HG03025 (cell line): ENCODE data around the gene ZC3H7A.
A peak's percentile ranks its signal among the peaks of the same experiment; 100 is the strongest.
"Not testable (repeated sequence)": the region's sequence is repeated elsewhere in the genome, so short reads cannot be mapped to it uniquely, and the experiment has no call there.

ENCODE experiments used
- ATAC-seq: cut with Tn5 transposase; IDR thresholded peaks from one replicate; pipeline ENCODE4 v1.9.1; 2021; ENCODE audit warnings: mild to moderate bottlenecking, moderate library complexity; ENCODE audit not compliant: unreplicated experiment, low FRiP score

Gene ZC3H7A

DNA sequence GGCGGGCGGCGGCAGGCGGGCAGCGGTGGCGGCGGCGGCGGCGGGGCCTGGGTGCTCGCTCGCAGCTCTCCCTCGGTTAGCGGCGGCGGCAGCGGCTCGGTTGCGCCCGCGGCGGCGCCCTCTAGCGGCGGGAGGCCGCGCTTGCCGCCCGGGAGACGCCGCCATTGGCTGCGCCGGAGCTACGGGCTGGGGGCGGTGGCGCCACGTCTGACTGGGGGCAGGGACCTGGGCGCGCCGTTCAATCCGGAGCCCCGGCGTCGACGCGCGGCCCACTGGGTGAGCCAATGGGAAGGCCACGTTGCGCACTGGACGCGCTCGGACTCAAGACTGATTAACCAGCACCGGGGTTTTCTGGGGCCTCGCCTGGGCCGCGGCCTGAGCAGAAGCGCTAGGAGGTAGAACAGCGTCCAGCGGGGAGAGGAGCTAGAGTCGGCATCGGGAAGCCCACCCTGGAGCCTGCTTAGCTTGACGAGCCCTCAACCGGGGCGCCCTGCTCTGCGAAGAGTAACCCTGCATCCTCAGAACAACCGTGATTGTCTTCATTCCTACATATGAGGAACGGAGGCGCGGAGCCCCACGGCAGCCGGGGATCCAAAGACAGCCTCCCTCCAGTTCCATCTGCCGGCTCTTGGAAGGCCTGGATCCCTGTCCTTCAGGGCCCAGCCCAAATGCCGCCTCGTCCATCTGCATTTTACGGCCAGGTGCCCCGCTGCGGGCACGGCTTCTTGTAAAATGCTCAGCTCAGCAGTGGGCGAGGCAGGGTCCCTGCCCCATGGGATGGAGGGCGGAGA, at the start of gene ZC3H7A:
ZC3H7A (minus strand) TSS at position 93 of the 791 bp plus-strand sequence. CDS start 14,904 bp downstream, outside the sequence.
- ATAC-seq: peak; percentile 89

GRCh38 chr16:11844499-11844898, 47.4 kb upstream of the ZC3H7A start:
- ATAC-seq: no peak

GRCh38 chr16:11843861-11844260, 46.8 kb upstream of the ZC3H7A start:
- no peak for ATAC-seq

DNA sequence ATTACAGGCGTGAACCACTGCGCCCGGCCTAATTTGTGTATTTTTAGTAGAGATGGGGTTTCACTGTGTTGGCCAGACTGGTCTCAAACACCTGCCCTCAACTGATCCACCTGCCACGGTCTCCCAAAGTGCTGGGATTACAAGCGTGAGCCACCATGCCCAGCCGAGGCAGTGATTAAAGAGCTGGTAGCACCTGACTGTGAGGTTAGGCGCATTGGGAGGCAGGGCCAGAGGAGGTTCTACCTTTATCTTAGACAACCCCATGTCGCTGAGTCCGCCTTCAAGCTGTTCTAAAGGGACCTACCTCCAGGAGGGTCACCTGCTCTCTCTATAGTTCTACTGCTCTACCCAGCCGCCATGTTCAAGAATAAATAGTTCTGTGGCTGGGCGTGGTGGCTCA, 46.1 kb upstream of the ZC3H7A start:
- no peak for ATAC-seq

DNA sequence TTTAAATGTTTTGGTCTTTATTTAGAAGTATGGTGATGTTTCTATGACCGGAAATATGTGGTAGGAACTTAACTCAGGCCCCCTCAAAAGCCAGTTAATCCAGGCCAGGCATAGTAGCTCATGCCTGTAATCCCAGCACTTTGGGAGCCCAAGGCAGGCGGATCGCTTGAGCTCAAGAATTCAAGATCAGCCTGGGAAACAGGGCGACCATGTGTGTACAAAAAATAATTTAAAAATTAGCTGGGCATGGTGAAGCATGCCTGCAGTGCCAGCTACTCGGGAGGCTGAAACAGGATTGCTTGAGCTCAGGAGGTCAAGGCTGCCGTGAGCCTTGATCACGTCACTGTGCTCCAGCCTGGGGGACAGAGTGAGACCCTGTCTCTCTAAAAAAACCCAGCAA, 44.0 kb upstream of the ZC3H7A start:
- ATAC-seq: no peak

- no peak for ATAC-seq
Measured at GRCh38 chr16:11836650-11837244, 39.7 kb upstream of the ZC3H7A start.

DNA sequence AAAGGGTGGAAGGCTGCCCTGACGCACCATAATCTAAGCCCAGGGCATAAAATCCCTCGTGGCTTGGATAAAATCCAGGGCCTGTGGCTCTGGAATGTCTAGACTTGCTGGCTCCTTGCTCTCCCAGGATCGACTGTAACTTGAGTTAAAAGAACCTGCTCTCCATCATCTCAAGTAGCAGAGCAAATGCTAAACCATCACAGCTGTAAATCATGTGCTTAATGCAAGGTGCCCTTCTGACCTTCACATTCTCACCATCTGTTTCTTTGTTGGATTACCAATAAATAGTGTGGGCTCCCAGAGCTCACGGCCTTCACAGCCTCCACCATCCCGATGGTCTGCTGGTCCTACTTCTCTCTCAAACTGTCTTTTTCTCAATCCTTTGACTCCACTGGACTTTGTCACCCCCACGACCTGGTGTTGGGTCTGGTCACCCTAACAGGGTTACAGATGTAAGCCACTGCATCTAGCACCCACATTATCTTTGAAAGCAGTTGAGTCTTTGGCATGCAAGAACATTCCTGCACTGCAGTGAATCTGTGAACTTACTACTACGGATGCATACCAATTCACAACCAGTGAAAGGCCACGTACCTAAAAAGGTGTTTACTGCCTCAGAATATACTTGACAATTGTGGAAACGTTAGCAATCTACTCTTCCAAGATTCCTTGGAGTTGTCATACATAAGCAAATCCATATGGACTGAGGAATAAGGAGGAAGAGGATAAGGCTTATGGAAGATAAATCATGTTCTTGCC, 39.0 kb upstream of the ZC3H7A start:
- ATAC-seq: no peak

DNA sequence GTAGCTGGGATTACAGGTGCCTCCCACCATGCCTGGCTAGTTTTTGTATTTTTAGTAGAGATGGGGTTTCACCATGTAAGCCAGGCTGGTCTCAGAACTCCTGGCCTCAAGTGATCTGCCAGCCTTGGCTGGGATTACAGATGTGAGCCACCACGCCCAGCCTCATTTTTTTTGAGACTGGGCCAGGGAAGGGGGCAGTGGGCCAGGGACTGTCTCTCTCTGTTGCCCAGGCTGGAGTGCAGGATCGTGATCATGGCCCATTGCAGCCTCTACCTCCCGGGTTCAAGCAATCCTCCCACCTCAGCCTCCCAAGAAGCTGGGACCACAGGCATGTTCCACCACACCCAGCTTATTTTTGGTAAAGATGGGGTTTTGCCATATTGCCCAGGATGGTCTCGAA, 38.3 kb upstream of the ZC3H7A start:
- no peak for ATAC-seq

- ATAC-seq: no peak
Measured at GRCh38 chr16:11833951-11834695, 37.1 kb upstream of the ZC3H7A start.

- no peak for ATAC-seq
Measured at GRCh38 chr16:11828696-11829095, 31.6 kb upstream of the ZC3H7A start.

DNA sequence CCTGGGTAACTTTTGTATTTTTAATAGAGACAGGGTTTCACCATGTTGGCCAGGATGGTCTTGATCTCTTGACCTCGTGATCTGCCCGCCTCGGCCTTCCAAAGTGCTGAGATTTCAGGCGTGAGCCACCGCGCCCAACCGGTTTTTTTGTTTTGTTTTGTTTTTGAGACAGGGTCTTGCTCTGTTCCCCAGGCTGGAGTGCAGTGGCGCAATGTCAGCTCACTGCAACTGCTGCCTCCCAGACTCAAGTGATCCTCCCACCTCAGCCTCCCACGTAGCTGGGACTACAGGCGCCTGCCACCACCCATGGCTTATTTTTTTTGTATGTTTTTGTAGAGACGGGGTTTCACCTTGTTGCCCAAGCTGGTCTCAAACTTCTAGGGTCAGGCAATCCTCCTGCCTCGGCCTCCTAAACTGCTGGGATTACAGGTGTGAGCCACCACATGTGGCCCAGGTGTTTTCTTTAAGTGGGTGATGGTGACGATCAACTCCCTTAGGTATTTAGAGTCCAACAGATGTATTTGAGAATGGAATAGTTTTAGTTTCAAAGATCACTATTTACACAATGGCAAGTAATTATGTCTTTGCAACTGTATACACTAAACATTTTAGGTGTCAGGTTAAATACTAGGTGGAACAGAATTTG, 28.6 kb upstream of the ZC3H7A start:
- ATAC-seq: not testable (repeated sequence)

DNA sequence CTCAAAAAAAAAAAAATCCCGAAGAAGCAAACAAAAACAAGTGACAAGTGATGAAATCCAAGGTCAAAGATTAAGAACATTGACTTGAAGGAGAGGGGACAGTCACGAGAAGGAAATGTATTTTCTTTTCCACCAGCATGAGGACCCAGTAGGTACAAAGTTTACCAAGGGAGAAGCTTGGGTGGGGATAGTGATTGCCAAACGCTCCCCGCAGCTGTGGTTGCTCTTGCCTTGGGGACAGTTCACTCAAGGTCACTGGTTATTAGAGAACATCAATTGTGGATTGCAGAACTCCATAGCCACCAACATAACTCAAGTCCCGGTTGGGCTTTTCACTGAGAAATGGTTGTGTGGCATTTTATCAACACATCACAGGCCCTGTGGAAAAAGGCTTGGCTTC, 27.3 kb upstream of the ZC3H7A start:
- ATAC-seq: no peak

GRCh38 chr16:11823645-11824044, 26.6 kb upstream of the ZC3H7A start:
- ATAC-seq: not testable (repeated sequence)

GRCh38 chr16:11819798-11820197, 22.7 kb upstream of the ZC3H7A start:
- no peak for ATAC-seq

DNA sequence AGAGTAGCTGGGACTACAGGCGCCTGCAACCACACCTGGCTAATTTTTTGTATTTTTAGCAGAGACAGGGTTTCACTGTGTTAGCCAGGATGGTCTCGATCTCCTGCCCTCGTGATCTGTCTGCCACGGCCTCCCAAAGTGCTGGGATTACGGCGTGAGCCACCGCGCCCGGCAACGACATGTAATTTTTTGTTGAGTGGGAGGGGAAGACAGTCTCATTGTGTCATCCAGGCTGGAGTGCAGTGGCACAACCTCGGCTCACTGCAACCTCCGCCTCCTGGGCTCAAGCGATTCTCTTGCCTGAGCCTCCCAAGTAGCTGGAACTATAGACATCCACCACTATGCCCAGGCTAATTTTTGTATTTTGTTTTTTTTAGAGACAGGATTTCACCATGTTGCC, 21.9 kb upstream of the ZC3H7A start:
- ATAC-seq: not testable (repeated sequence)

DNA sequence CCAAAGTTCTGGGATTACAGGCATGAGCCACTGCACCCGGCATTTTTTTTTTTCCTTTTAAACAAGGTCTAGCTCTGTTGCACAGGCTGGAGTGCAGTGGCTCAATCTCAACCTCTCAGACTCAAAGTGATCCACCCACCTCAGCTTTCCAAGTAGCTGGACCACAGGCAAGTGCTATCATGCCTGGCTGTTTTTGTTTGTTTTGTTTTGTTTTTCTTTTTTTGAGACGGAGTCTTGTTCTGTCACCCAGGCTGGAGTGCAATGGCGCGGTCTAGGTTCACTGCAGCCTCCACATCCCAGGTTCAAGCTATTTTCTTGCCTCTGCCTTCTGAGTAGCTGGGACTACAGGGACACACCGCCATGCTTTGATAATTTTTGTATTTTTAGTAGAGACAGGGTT, 19.1 kb upstream of the ZC3H7A start:
- no peak for ATAC-seq

- not testable (repeated sequence) for ATAC-seq
Measured at GRCh38 chr16:11814800-11815199, 17.7 kb upstream of the ZC3H7A start.

- no peak for ATAC-seq
Measured at GRCh38 chr16:11806721-11807120, 9.7 kb upstream of the ZC3H7A start.

GRCh38 chr16:11805556-11805955, 8.5 kb upstream of the ZC3H7A start:
- ATAC-seq: no peak

DNA sequence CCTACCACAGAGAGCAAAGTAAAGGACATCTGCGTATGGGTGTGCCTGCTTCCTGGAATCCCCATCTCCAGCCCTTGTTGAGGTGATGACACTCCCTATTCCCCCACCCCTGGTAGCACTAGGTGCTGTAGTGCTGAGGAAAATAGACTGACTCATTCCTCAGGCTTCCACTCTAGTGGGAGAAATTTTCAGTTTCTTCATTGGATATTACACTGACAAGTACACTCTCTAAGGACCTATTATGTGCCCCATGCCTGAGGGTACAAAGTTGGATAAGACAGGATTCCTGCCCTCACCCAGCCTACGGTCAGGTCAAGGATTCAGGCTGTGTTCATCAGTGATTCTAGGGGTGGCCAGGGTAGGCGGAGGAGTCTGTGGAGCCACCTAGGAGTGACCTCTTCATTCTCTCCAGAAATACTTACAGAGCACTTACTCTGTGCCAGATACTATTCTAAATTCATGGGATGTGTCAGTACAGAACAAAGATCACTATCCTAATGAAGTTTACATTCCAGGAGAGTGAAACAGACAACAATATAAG, 4.5 kb upstream of the ZC3H7A start:
- no peak for ATAC-seq
